H1 (cell line): ENCODE results near the gene WBP1. TPM values are rescaled to one million over a fixed set of nuclear protein-coding genes. Genes with fewer than 3 reads are reported as not detected.

Experiments
- BCL11A ChIP-seq, 2 experiments: IDR thresholded peaks; one replicate each; pipeline ENCODE4 v1.6.1; 2011; ENCODE audit warnings: low read depth in 2 of 2, low read length in 2 of 2, mild to moderate bottlenecking in 2 of 2
- CEBPB ChIP-seq: IDR thresholded peaks from 2 replicates; pipeline ENCODE4 v1.6.1; 2012; ENCODE audit warnings: low read depth, low read length
- CREB1 ChIP-seq: IDR thresholded peaks from 2 replicates; pipeline ENCODE4 v1.6.1; 2012; ENCODE audit warnings: inconsistent platforms
- EGR1 ChIP-seq: IDR thresholded peaks from 2 replicates; pipeline ENCODE4 v1.6.1; 2011; ENCODE audit warnings: low read depth, low read length, borderline replicate concordance
- EP300 ChIP-seq, 2 experiments: IDR thresholded peaks; 1 replicate in 1 of 2; 2 replicates in 1 of 2; pipeline ENCODE4 v1.6.1; 2011 to 2012; ENCODE audit warnings: low read depth in 2 of 2, low read length in 2 of 2, mild to moderate bottlenecking in 2 of 2, borderline replicate concordance in 1 of 2, inconsistent platforms in 1 of 2, moderate library complexity in 1 of 2
- HDAC6 ChIP-seq: IDR thresholded peaks from one replicate; pipeline ENCODE4 v1.7.1; 2012; ENCODE audit warnings: low read depth, mild to moderate bottlenecking, inconsistent platforms, low read length, moderate library complexity
- JUN ChIP-seq: IDR thresholded peaks from 2 replicates; pipeline ENCODE4 v1.6.1; 2011; ENCODE audit warnings: low read depth, mild to moderate bottlenecking, improper control_type of control experiment, low read length
- KDM4A ChIP-seq: IDR thresholded peaks from one replicate; pipeline ENCODE4 v1.7.1; 2012; ENCODE audit warnings: low read depth, mild to moderate bottlenecking, moderate library complexity, low read length, inconsistent platforms; ENCODE audit not compliant: severe bottlenecking
- PHF8 ChIP-seq: fragments of 200-600 bp; sonication (generic); conservative IDR thresholded peaks from 2 replicates; pipeline ENCODE4 v1.7.1; 2012; ENCODE audit warnings: low read depth, mild to moderate bottlenecking, inconsistent platforms, low read length, moderate library complexity
- POLR2A ChIP-seq, 2 experiments: IDR thresholded peaks; 1 replicate in 1 of 2; 2 replicates in 1 of 2; pipeline ENCODE4 v1.6.1; 2011; ENCODE audit warnings: low read depth in 2 of 2, low read length in 2 of 2, mild to moderate bottlenecking in 2 of 2; ENCODE audit errors: control extremely low read depth in 1 of 2
- POLR2AphosphoS5 ChIP-seq: IDR thresholded peaks from 2 replicates; pipeline ENCODE4 v1.6.1; 2011; ENCODE audit warnings: low read depth, low read length
- POU5F1 ChIP-seq: IDR thresholded peaks from 2 replicates; pipeline ENCODE4 v1.6.1; 2011; ENCODE audit warnings: low read depth, mild to moderate bottlenecking, low read length, moderate library complexity
- SP2 ChIP-seq: IDR thresholded peaks from 2 replicates; pipeline ENCODE4 v1.6.1; 2012; ENCODE audit warnings: mild to moderate bottlenecking, low read length, inconsistent platforms
- SRF ChIP-seq: IDR thresholded peaks from 2 replicates; pipeline ENCODE4 v1.6.1; 2011; ENCODE audit warnings: mild to moderate bottlenecking, low read depth, low read length, moderate library complexity
- TAF1 ChIP-seq: IDR thresholded peaks from 2 replicates; pipeline ENCODE4 v1.6.1; 2011; ENCODE audit warnings: mild to moderate bottlenecking, low read depth, low read length
- TBP ChIP-seq: IDR thresholded peaks from 2 replicates; pipeline ENCODE4 v1.6.1; 2011; ENCODE audit warnings: low read depth, low read length, improper control_type of control experiment
- polyA plus RNA-seq, 7 experiments: library from polyadenylated mRNA; depleted of rRNA in 3 of 7; stranded (reverse) in 5 of 7; unstranded in 2 of 7; fragments of >200 nt in 5 of 7; fragments of 200-250 nt in 2 of 7; gene quantifications; 1 replicate in 5 of 7; 2 replicates in 1 of 7; 4 replicates in 1 of 7; pipeline versions ENCODE4 v1.2.1 to v1.2.3, GENCODE V29; 2011 to 2013; ENCODE audit warnings: missing spikeins in 2 of 7, mixed read lengths in 2 of 7
- total RNA-seq: library from RNA; stranded (reverse); fragmentation: NEBNext Ultra II Directional; extraction: Animal tissue kit (Norgen Biotek cat#: 25700); gene quantifications from 2 replicates; pipeline ENCODE4 v1.2.1, GENCODE V29; 2021

Gene WBP1
- total and polyA plus RNA-seq, 2 of the 8 experiments (the other 6 are each of a cell fraction or from before 2014, with no cell fraction given), result 57.2 to 190 TPM

- TF ChIP-seq EGR1 (no peak), JUN (no peak), HDAC6 (no peak), TBP (peak; percentile 64; the same call in 1 of the 2 replicates), EP300 (IDR thresholded peaks at IDR 0.05; ENCODE audit: borderline replicate concordance in 1 of 2, low read depth in 2 of 2, low read length in 2 of 2) (0 out of 3 replicates have a peak, but pooled peaks of 1 of the 2 experiments have one; percentile 46), BCL11A (IDR thresholded peaks at IDR 0.05; ENCODE audit: low read depth in 2 of 2, low read length in 2 of 2) (no peak), KDM4A (peak; percentile 61), POLR2A (IDR thresholded peaks at IDR 0.05; ENCODE audit: control extremely low read depth in 1 of 2, low read depth in 2 of 2, low read length in 2 of 2) (peak; percentile 80 to 95), TAF1 (peak; percentile 82; the same call in 1 of the 2 replicates), PHF8 (0 out of 2 replicates have a peak, but pooled peaks have one; percentile 64), POLR2AphosphoS5 (peak; percentile 94), CREB1 (peak; percentile 78), CEBPB (peak; percentile 34; the same call in 1 of the 2 replicates), POU5F1 (no peak), SP2 (no peak), SRF (no peak)
Observed at GRCh38 chr2:74472086-74472944, 14.1 kb downstream of the WBP1 start, which contains the start of gene MRPL53 (continued).
